Measurements from ENCODE around the gene SERPINI1.

SERPINI1 gene

DNA sequence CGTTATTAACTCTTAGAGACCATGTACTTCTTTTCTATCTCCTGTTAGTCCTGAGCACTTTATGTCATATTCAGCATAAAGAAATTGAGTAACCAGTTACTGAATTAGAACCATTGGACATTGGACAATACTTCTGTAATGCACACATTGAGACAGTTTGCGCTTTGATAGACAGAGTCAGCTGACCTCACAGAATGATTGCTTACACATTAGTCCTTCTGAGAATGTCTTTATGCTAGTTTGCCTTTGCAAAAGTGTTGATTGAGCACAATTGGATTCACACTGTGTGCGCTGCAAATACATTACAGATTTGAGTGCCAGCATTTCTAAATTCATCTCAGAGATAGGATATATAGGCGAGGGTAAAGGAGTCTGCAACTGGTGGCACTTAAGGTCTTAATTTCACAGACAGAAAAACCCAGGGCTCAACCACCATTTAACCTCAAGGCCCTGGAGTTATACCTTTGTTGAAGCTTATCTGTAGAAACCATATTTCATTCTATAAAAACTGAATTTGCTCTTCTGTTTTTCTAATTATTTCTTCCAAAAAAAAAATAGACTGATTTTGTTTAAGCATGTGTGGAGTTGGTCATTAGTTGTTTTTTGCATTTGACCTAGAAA is 3.8 kb downstream of the SERPINI1 start:
- DNase-seq (ENCODE audit: low read depth): no peak
- no peak for TF ChIP-seq CTCF (IDR thresholded peaks at IDR 0.05; ENCODE audit: insufficient read depth, low read depth, low read length, missing control alignments)
- H3K4me3 ChIP-seq (ENCODE audit: low read length): no peak overlapping the region

GRCh38 chr3:167740961-167741587 is 5.6 kb downstream of the SERPINI1 start:
- peak; percentile 48 for DNase-seq (ENCODE audit: low read depth)
- peak; percentile 49 for TF ChIP-seq CTCF (IDR thresholded peaks at IDR 0.05; ENCODE audit: insufficient read depth, low read depth, low read length, missing control alignments)
- no peak overlapping the region for H3K4me3 ChIP-seq (ENCODE audit: low read length)

DNA sequence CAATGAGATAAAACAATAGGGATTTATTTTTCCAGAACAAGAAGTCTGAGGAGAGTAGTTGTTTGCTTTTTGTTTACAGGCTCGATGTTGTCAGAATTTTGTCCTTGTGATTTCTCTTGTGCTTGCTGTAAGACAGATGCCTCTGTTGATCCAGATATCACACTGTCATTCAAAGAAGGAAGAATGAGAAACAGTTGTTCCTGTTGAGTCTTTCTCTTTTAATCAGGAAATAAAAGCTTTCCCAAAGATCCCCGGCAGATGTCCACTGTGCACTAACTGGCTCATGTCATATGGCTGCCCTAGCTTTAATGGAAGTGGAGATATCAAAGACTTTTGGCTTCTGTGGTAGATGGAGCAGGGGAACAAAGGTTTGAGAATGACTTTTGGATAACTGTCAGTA is 6.8 kb downstream of the SERPINI1 start:
- no peak for DNase-seq (ENCODE audit: low read depth)
- no peak for TF ChIP-seq CTCF (IDR thresholded peaks at IDR 0.05; ENCODE audit: insufficient read depth, low read depth, low read length, missing control alignments)
- H3K4me3 ChIP-seq (ENCODE audit: low read length): no peak overlapping the region

GRCh38 chr3:167743799-167744198 is 8.3 kb downstream of the SERPINI1 start:
- H3K4me3 ChIP-seq (ENCODE audit: low read length): no peak overlapping the region
- no peak for DNase-seq (ENCODE audit: low read depth)
- no peak for TF ChIP-seq CTCF (IDR thresholded peaks at IDR 0.05; ENCODE audit: insufficient read depth, low read depth, low read length, missing control alignments)

DNA sequence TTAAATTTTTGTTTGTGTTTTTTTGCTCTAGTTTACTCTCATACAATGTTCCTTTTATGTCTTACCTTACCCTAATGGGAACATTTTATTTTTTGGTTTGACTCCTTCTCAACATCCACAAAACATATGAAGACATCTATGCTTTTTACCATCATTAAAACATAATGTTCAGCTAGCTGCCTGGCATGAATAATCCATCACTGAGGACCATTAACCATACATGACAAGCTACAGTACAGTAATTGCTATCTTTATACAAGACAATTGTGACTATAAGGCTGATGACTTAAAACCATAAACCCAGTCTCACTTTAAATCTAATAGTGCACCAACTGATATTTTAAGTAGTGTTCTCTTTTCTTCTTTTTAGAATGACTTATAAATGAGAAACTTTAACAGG is 13.7 kb downstream of the SERPINI1 start:
- no peak overlapping the region for H3K4me3 ChIP-seq (ENCODE audit: low read length)
- no peak for TF ChIP-seq CTCF (IDR thresholded peaks at IDR 0.05; ENCODE audit: insufficient read depth, low read depth, low read length, missing control alignments)
- no peak for DNase-seq (ENCODE audit: low read depth)

DNA sequence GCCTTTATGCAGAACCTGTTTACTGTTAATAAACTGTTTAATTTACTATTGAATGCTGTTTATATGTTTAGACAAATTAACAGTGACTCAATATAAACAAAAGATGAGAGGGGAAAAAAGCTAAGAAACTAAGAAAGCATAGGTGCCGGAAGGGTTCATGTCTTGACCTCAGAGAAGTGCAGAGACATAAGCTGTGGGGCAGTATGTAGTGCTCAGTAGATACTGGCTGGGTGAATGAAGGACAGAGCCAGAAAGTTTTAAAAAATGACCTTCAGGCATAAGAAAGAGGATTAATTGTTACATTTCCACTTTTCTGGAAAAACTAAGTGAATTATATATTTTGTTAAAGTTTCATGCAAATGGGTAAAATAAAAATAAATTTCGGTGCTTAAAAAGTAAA is 14.2 kb downstream of the SERPINI1 start:
- no peak for DNase-seq (ENCODE audit: low read depth)
- H3K4me3 ChIP-seq (ENCODE audit: low read length): no peak overlapping the region
- TF ChIP-seq CTCF (IDR thresholded peaks at IDR 0.05; ENCODE audit: insufficient read depth, low read depth, low read length, missing control alignments): no peak
